Neuronal stem cell (in vitro differentiated cells): ENCODE measurements around the gene DUOXA2.

Experiments used
- DNase-seq: peaks from one replicate; pipeline ENCODE4 v3.0.0-alpha.2; 2013; ENCODE audit warnings: low spot score
- H2AFZ ChIP-seq: one replicate; pipeline ENCODE4 v1.6.1; 2013; ENCODE audit warnings: mild to moderate bottlenecking, low read length, inconsistent platforms
- H2AK5ac ChIP-seq: 2 replicates; pipeline ENCODE4 v1.6.1; 2013; ENCODE audit warnings: low read depth, mild to moderate bottlenecking, inconsistent platforms, low read length, moderate library complexity, mixed read lengths
- H2BK120ac ChIP-seq: 2 replicates; pipeline ENCODE4 v1.6.1; 2013; ENCODE audit warnings: low read depth, mild to moderate bottlenecking, inconsistent platforms, low read length, moderate library complexity, mixed read lengths
- H2BK12ac ChIP-seq: one replicate; pipeline ENCODE4 v1.6.1; 2013; ENCODE audit warnings: low read length, inconsistent platforms
- H2BK15ac ChIP-seq: 2 replicates; pipeline ENCODE4 v1.6.1; 2013; ENCODE audit warnings: mild to moderate bottlenecking, low read length, inconsistent platforms, mixed read lengths
- H2BK5ac ChIP-seq: one replicate; pipeline ENCODE4 v1.6.1; 2013; ENCODE audit warnings: inconsistent platforms, mild to moderate bottlenecking, low read length, moderate library complexity
- H3K14ac ChIP-seq: one replicate; pipeline ENCODE4 v1.6.1; 2013; ENCODE audit warnings: low read length, inconsistent platforms
- H3K18ac ChIP-seq: 2 replicates; pipeline ENCODE4 v1.6.1; 2013; ENCODE audit warnings: low read length, inconsistent platforms
- H3K23ac ChIP-seq: 2 replicates; pipeline ENCODE4 v1.6.1; 2013; ENCODE audit warnings: low read depth, mild to moderate bottlenecking, mixed read lengths, low read length, inconsistent platforms; ENCODE audit not compliant: poor library complexity
- H3K27ac ChIP-seq: replicated peaks from 3 replicates; pipeline ENCODE4 v1.5.1; 2013; ENCODE audit warnings: low read length, inconsistent platforms
- H3K27me3 ChIP-seq, 3 experiments: 2 replicates each; pipeline ENCODE4 v1.6.1; 2013; ENCODE audit warnings: low read length in 3 of 3, mild to moderate bottlenecking in 2 of 3, inconsistent platforms in 1 of 3, low read depth in 1 of 3, mixed read lengths in 1 of 3, moderate library complexity in 1 of 3; ENCODE audit not compliant: control insufficient read depth in 3 of 3, insufficient read depth in 3 of 3
- H3K36me3 ChIP-seq, 2 donors: replicated peaks in 1 of 2; 2 replicates each; pipeline ENCODE4 v1.6.1; 2013; ENCODE audit warnings: low read length in 2 of 2; ENCODE audit not compliant: control insufficient read depth in 2 of 2, insufficient read depth in 2 of 2
- H3K4ac ChIP-seq: 2 replicates; pipeline ENCODE4 v1.6.1; 2013; ENCODE audit warnings: inconsistent platforms, mild to moderate bottlenecking, low read length, moderate library complexity
- H3K4me1 ChIP-seq, 2 donors: 1 replicate in 1 of 2; 2 replicates in 1 of 2; pipeline ENCODE4 v1.6.1; 2013; ENCODE audit warnings: low read length in 2 of 2, low read depth in 1 of 2; ENCODE audit not compliant: control insufficient read depth in 2 of 2, insufficient read depth in 1 of 2
- H3K4me2 ChIP-seq: one replicate; pipeline ENCODE4 v1.6.1; 2013; ENCODE audit warnings: mild to moderate bottlenecking, low read length, inconsistent platforms; ENCODE audit not compliant: insufficient read depth, poor library complexity, severe bottlenecking
- H3K4me3 ChIP-seq, 2 donors: 2 replicates each; pipeline ENCODE4 v1.5.1; 2013; ENCODE audit warnings: low read length in 2 of 2, mild to moderate bottlenecking in 2 of 2, inconsistent platforms in 1 of 2, moderate library complexity in 1 of 2
- H3K79me1 ChIP-seq: one replicate; pipeline ENCODE4 v1.6.1; 2013; ENCODE audit warnings: low read depth, mild to moderate bottlenecking, inconsistent platforms, low read length, moderate library complexity
- H3K9ac ChIP-seq: one replicate; pipeline ENCODE4 v1.6.1; 2013; ENCODE audit warnings: mild to moderate bottlenecking, low read depth, low read length, inconsistent platforms; ENCODE audit not compliant: poor library complexity
- H3K9me3 ChIP-seq, 2 donors: replicated peaks in 1 of 2; 2 replicates each; pipeline versions ENCODE3 to v1.6.1; 2013; ENCODE audit warnings: low read length in 2 of 2, mild to moderate bottlenecking in 2 of 2, inconsistent platforms in 1 of 2, low read depth in 1 of 2, mixed read lengths in 1 of 2, moderate library complexity in 1 of 2; ENCODE audit not compliant: control insufficient read depth in 2 of 2, insufficient read depth in 1 of 2
- H4K8ac ChIP-seq: one replicate; pipeline ENCODE4 v1.6.1; 2013; ENCODE audit warnings: low read depth, mild to moderate bottlenecking, inconsistent platforms, low read length, moderate library complexity
- H4K91ac ChIP-seq: one replicate; pipeline ENCODE4 v1.6.1; 2013; ENCODE audit warnings: low read length, low read depth, mild to moderate bottlenecking, inconsistent platforms; ENCODE audit not compliant: poor library complexity
- WGBS, 2 donors: extraction: QIAGEN DNeasy Blood & Tissue Kit; methylation state at CpG; one replicate each; pipeline ENCODE4 v1.1.7; 2013; ENCODE audit warnings: missing lambda C conversion rate in 2 of 2, mixed read lengths in 1 of 2; ENCODE audit not compliant: insufficient read length in 2 of 2, insufficient replicate concordance in 1 of 2; ENCODE audit errors: extremely low coverage in 2 of 2; 5-methylcytosine and 5-hydroxymethylcytosine counted together

Gene DUOXA2

DNA sequence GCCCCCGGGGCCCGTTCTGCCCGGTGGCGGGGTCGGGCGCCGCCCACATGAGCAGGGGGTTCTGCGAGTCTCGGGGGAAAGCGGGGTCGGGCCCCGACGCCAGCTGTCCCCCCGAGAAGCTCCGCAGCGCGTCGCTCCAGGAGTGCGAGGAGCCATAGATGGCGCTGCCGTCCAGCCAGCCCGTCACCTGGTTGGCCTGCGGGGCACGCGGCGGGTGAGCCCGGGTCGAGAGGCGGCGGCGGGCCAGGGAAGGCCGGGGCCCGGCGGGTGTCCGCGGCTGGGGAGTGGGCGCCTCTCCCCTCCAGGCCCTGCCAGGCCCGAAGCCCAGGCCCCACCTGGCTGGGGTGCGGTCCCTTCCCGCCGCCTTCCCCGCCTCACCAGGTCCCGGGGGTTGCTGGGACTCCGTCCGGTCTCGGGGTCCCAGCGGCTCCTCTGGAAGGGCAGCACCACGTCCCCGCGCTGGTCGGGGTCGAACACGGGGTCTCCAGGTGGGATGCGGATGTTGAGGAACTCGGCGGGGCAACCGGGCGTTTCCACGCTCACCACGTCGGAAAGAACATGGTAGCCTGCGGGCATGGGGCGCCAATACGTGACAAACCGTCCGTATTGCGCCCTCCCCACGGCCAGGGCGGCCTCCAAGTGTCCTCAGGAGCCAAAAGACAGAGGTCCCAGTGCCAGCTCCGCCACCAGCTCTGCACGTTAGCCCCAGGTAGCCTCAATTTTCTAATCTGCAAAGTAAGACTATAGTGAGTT, 2.6 kb upstream of the DUOXA2 start:
- no peak overlapping the region for H2BK15ac ChIP-seq
- H2BK5ac ChIP-seq = no peak overlapping the region
- no peak overlapping the region for H3K9ac ChIP-seq
- H3K4me1 ChIP-seq = peaks cover 0 to 15% of the 10 kb centered on the region in 2 donors
- peak overlapping the region; percentile 28 for H2AK5ac ChIP-seq
- no peak overlapping the region for H2BK120ac ChIP-seq
- H4K8ac ChIP-seq = no peak overlapping the region
- no peaks in the 10 kb centered on the region for H3K36me3 ChIP-seq
- no peak overlapping the region for H2AFZ ChIP-seq
- H3K18ac ChIP-seq = no peak overlapping the region
- H4K91ac ChIP-seq = no peak overlapping the region
- no peak for DNase-seq
- no peak overlapping the region for H2BK12ac ChIP-seq
- no CpG with 5 or more reads among the region's 71 CpGs for WGBS, 2 donors
- H3K4ac ChIP-seq = no peak overlapping the region
- no peak overlapping the region for H3K4me3 ChIP-seq
- peaks cover 58 to 90% (median 75%) of the 10 kb centered on the region in 3 experiments for H3K27me3 ChIP-seq
- H3K79me1 ChIP-seq = no peaks in the 10 kb centered on the region
- no peak overlapping the region for H3K4me2 ChIP-seq
- H3K9me3 ChIP-seq = peaks cover 0 to 5% of the 10 kb centered on the region in 2 donors
- H3K14ac ChIP-seq = no peak overlapping the region
- H3K23ac ChIP-seq = peak overlapping the region; percentile 91
- no peak overlapping the region for H3K27ac ChIP-seq

- Histone ChIP-seq H2BK120ac (no peak overlapping the region), H3K4me1 (peaks cover 0 to 18% of the 10 kb centered on the region in 2 donors), H4K8ac (no peak overlapping the region), H2AK5ac (peak overlapping the region; percentile 68), H3K14ac (no peak overlapping the region), H3K18ac (no peak overlapping the region), H3K9ac (no peak overlapping the region), H3K79me1 (no peaks in the 10 kb centered on the region), H3K9me3 (peaks cover 0 to 5% of the 10 kb centered on the region in 2 donors), H3K4ac (no peak overlapping the region), H3K4me3 (peak overlapping the region in 1 of 2 donors; percentile 54), H2BK5ac (peak overlapping the region; percentile 31), H3K27ac (no peak overlapping the region), H2BK15ac (no peak overlapping the region), H2BK12ac (no peak overlapping the region), H2AFZ (peak overlapping the region; percentile 75), H3K23ac (peak overlapping the region; percentile 91), H3K27me3 (peaks cover 64 to 90% (median 81%) of the 10 kb centered on the region in 3 experiments), H3K36me3 (no peaks in the 10 kb centered on the region), H3K4me2 (no peak overlapping the region), H4K91ac (no peak overlapping the region)
- DNase-seq = no peak
- no CpG with 5 or more reads among the region's 13 CpGs for WGBS, 2 donors
Measured at GRCh38 chr15:45112143-45112590, 2.0 kb upstream of the DUOXA2 start.

GRCh38 chr15:45112591-45113379, 1.3 kb upstream of the DUOXA2 start:
- Histone ChIP-seq H2BK5ac (peak overlapping the region; percentile 31), H2BK120ac (no peak overlapping the region), H2BK12ac (no peak overlapping the region), H4K8ac (peak overlapping the region; percentile 32), H3K27me3 (peaks cover 69 to 95% (median 87%) of the 10 kb centered on the region in 3 experiments), H2AFZ (peak overlapping the region; percentile 75), H3K4me2 (peak overlapping the region; percentile 32), H3K27ac (no peak overlapping the region), H3K9me3 (peaks cover 0 to 5% of the 10 kb centered on the region in 2 donors), H3K4ac (no peak overlapping the region), H3K4me3 (peak overlapping the region in 1 of 2 donors; percentile 54), H2AK5ac (peak overlapping the region; percentile 81), H3K36me3 (no peaks in the 10 kb centered on the region), H3K9ac (no peak overlapping the region), H2BK15ac (peak overlapping the region; percentile 39), H3K14ac (peak overlapping the region; percentile 63), H3K23ac (peak overlapping the region; percentile 80), H3K4me1 (peaks cover 3 to 22% of the 10 kb centered on the region in 2 donors), H4K91ac (no peak overlapping the region), H3K79me1 (no peaks in the 10 kb centered on the region), H3K18ac (peak overlapping the region; percentile 44)
- no peak for DNase-seq
- WGBS, 2 donors = no CpG with 5 or more reads among the region's 58 CpGs
